Skin epidermis (tissue), 12 donors: ENCODE measurements around the gene NIPAL3.
"Not testable (repeated sequence)": the region's sequence is repeated elsewhere in the genome, so short reads cannot be mapped to it uniquely, and the experiment has no call there.

Source experiments
- H3K27ac ChIP-seq, 21 experiments: fragments of 200-600 bp; sonication (generic) in 11 of 21; one replicate each; pipeline ENCODE4 v1.5.0; 2020; ENCODE audit warnings: mild to moderate bottlenecking in 3 of 21, inconsistent platforms in 2 of 21, moderate library complexity in 2 of 21
- H3K4me3 ChIP-seq, 7 experiments: fragments of 200-600 bp; sonication (generic) in 2 of 7; one replicate each; pipeline ENCODE4 v1.5.0; 2020; ENCODE audit warnings: inconsistent platforms in 2 of 7, mild to moderate bottlenecking in 2 of 7, moderate library complexity in 1 of 7

NIPAL3 gene

DNA sequence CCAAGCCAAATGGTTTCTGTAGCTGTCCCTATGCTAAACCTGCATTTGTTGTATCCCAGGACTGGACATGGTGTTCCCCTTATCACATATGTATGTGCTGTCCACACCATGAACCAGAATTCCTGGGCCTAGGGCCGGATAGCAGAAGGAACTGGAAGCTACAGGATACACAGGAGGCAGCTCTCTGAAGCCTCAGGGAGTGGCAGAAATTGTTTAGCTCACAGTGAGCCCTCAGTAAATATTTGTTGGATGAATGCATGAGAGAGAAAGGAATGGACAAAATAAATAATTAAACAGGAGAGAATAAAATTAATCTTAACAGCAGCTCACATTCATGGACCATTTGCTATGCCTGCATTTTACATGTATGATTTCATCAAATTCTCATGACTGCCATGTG, 2.1 kb downstream of the NIPAL3 start:
- H3K4me3 ChIP-seq, result no peak overlapping the region
- peak overlapping the region in 6 of 21 experiments; percentile 60 to 82 (median 74) for H3K27ac ChIP-seq

DNA sequence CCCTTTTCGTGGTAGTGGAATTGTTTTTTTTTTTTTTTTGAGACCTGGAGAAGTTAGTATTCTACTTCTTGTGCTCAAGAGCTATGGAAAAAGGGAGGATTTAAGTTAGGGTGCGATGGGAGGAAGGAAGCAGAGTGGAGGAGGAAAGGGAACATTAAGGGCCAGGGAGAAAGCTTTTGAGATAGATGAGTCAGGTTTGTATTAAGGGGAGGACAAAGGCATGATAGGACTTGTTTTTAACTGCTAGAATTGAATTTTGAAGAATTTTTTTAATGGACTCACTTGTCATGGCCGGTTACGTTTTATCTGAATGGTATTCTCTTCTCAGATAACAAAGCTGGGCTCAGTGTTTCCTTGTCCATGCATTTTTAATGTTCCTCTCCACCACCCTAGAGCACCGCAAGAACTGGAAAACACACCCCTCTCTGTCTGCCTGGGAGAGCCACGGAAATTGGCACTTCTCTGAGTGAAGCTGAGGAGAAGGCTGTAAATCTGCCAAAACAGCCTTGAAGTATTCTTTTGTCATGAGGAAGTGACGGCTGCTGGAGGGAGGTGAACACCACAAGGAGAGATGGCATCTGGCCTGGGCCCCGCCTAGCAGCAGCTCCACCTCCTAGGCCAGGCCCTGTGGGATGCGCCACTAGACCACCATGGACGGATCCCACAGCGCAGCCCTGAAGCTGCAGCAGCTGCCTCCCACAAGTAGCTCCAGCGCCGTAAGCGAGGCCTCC, 3.5 kb downstream of the NIPAL3 start:
- no peak overlapping the region for H3K4me3 ChIP-seq
- H3K27ac ChIP-seq, result peak overlapping the region in 14 of 21 experiments; percentile 4 to 78 (median 64)

DNA sequence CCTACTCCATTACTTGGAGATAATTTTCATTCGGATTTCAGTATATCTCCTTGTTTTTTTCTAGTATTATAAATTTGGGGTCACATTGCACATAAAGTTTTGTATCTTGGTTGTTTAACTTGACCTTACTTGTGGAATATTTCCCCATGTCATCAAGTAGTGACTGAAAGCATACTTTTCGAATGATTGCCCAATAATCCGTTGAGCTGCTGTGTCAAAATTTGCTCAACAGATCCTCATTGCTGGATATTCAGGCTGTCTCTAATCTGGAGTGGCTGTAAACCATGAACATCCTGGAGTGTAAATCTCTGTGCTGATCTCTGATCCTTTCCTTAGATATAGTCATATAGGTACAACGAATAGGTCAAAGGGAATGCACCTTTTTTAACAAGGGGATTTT, 4.9 kb downstream of the NIPAL3 start:
- no peak overlapping the region for H3K27ac ChIP-seq
- H3K4me3 ChIP-seq, result no peak overlapping the region

DNA sequence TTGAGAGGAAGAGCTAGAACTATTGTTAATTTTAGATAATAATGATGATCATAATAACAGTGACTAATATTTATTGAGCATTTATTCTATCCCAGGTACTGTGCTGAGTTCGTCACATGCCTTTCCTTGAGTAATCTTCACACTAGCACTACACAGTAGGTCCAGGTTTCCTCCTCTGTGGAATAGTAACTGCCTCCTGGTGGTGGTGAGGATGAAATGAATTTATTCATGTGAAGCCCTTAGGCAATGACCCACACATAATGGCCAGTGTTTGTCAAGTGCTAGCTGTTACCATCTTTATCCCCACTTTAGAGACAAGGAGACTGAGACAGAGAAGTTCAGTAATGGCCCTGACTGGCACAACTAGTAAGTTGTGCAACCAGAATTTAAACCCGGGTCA, 5.9 kb downstream of the NIPAL3 start:
- no peak overlapping the region for H3K27ac ChIP-seq
- no peak overlapping the region for H3K4me3 ChIP-seq

DNA sequence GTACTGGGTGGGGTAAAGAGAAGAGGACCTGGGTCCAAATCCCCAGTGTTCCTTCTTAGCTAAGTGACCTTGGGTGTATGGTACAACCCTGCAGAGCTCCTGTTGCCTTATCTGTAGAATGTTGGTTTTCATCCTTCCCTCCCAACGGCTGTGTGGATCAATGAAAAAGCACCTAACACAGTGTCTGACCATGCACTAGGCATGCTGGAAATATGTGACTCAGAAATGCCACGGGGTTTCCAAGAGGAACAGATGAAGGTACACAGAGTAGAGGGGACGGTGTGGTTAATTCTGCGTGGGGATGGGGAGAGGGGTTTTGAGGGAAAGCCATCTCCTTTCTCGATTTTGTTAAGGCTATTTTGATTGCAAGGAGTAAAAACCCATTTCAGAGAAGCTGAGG, 8.6 kb downstream of the NIPAL3 start:
- Histone ChIP-seq H3K27ac (no peak overlapping the region), H3K4me3 (no peak overlapping the region)

DNA sequence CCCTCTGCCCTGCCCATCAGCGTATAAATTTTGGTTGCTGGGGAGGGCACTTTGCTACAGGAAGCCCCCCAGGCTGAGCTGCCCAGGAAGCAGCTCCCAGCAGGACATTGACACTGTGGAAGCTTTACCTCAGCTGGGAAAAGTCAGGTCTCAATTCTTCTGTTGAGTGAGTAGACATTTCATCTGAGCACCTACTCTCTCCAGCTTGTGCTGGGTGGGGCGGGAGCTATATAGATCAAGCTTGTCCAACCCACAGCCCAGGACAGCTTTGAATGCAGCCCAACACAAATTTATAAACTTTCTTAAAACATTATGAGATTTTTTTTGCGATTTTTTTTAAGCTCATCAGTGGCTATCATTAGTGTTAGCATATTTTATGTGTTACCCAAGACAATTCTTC, 9.4 kb downstream of the NIPAL3 start:
- no peak overlapping the region for H3K4me3 ChIP-seq
- H3K27ac ChIP-seq, result no peak overlapping the region

DNA sequence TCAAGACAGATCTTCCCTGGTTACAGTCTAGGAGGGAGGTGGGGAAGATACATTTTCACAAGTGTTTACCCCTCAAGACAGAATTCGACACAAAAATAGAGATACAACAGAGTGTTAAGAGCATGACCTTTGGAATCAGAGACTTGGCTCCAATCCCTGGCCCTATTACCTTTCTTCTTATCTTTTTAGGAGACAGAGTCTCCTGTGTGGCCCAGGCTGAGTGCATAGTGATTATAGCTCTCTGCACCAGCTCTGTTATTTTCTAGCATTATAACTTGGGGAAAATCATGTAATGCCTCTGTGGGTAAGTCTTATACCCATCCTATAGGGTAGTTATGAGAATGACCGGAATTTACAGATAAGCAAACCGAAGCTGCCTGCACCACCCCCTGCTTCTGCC, 9.8 kb downstream of the NIPAL3 start:
- no peak overlapping the region for H3K4me3 ChIP-seq

DNA sequence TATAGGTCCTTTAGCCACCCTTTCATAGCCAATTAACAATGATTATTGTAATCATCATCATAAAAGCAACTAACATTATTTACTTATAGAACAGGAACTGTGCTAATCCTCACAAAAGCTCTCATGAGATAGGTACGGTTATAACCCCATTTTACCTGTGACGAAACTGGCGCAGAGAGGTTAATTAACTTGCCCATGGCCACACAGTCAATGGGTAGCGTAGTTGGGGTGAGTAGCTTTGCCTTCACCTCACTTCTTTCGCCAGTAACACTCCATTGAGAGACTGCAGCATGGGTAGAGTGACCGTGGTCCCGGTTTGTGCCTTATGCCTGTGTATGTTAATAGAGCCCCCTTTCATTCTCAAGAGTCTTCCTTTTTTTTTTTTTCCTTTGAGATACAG, 10.3 kb downstream of the NIPAL3 start:
- Histone ChIP-seq H3K4me3 (no peak overlapping the region), H3K27ac (no peak overlapping the region)

More for the DNA sequence above, 9.8 kb downstream of the NIPAL3 start:
- no peak overlapping the region for H3K27ac ChIP-seq

DNA sequence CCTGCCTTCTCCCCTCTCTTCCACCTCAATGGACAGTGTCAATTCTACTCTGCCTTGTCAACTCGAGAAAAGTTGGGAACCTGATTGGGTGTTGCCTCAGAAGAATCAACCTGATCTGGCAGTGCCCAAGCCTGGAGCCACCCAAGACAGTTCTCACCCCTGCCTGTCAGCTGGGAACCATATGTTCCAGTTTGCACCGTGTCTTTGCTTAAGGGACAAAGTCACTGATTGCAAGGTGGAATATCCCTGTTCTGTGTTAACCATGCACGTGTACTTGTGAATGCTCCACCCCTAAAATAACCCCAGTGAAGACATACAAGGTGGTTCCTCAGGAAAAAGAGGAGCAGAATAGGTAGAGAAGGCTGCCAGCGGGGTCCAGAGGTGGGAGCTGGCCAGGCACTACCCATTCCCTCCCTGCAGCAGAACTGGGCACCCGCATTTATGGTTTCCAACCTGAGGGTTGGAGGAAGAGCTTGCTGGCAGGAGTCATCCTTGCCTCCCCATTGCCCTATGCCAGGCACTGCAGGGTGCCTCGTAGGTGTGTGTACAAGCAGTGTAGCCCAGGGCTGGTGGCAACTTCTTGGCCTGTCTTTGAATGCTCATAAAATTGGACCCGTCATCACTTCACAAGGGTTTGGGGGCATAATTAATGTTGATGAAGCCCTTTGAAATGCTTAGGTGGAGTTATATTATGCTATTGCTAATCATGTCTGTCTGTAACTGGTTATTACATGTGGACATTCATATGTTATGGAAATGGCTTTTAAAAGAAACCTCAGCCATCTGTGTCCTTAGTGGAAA, 11.3 kb downstream of the NIPAL3 start:
- no peak overlapping the region for H3K27ac ChIP-seq
- no peak overlapping the region for H3K4me3 ChIP-seq

DNA sequence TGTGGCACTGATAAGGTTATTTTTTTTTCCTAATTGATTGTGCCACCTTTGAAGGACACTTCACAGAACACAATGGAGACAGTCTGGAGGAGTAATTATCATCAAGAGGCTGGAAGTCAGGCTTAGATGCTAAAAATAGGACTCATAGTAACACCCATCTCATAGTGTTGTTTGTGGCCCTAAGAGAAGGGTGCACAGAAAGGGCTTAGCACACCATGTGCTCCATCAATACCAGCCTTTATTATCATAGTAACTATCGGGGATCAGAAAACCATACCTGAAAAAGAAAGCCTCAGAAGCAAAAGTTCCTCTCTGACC, 11.9 kb downstream of the NIPAL3 start:
- Histone ChIP-seq H3K27ac (no peak overlapping the region), H3K4me3 (no peak overlapping the region)

DNA sequence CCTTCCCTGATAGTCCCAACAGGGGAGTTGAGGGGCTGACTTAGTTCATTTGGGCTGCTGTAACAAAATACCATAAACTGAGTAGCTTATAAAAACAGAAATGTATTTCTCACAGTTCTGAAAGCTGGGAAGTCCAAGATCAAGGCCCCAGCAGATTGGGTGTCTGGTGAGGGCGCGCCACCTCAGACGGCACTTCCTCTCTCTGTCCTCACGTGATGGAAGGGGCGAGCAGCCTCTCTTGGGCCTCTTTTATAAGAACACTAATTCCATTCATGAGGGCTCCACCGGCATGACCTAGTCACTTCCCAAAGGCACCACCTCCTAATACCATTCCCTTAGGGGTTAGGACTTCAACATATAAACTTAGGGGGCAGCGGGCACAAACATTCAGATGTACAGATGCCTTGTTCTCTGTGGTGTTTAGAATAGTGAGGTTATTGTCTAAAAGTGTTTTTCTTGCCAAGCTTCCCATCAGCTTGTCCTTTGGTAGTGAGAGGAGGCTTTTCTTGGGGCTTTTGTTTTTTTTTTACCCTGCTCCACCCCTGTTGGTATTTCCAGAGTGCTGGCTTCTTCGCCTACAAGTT, 20.3 kb downstream of the NIPAL3 start:
- no peak overlapping the region for H3K4me3 ChIP-seq
- H3K27ac ChIP-seq, result peak overlapping the region in 1 of 21 experiments; percentile 36

DNA sequence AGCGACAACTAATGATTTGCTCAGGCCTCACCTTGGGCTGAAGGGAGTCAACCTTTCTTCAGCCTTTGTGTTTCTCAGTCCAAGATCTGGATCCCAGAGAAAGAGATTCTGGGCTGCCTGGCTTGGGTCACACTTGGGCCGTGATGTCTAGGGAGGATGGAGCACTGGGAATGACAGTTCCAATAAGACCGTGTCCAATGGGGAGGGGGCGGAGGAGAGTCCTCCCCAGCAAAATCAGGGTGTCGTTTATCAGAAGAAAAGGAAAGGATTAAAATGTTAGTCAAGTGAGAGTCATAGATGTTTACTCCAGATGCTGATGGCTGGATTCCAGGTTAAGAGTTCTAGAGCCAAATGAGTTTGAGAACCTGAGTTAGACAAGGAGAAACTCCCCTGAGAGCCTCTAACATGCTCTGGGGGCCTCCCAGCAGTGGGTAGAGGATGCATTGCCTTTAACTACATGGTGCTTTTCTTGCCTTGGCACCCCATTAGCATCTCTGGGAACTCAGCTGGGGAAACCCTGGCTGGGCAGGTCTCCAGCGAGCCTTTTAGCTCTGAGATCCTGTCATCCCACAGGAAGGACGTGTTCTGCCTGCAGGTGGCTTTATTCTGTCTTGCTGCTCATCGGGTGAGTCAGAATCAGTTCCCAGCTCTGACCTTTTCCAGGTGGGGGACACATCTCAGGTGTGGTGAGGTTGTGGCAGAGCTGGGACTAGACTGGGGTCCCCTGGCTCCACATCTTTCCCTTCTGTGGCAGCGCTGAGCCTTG, 22.2 kb downstream of the NIPAL3 start:
- Histone ChIP-seq H3K4me3 (no peak overlapping the region), H3K27ac (peak overlapping the region in 8 of 21 experiments; percentile 22 to 70 (median 58))

DNA sequence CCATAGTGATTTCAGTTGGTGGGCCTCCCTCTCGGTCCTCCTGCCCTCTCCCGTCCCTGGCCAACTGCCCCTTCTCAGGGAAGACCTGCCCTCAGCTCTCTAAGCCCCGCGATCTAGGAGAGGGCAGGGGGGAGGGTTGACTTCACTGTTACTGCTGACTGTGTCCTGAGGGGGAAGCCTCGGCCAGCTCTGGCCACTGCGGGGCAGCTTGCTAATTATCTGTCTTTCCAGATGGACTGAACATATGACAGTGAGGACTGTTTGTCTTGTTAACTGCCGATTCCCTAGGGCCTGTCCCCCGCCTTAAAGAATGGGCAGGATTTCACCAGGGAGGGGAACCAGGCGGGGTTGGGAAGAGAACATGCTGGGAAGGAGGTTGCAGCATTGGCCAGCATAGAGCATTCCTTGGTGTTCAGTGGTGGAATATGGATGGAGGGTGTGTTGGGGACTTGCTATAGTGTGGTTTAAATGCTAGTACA, 22.9 kb downstream of the NIPAL3 start:
- no peak overlapping the region for H3K4me3 ChIP-seq
- H3K27ac ChIP-seq, result peak overlapping the region in 8 of 21 experiments; percentile 22 to 70 (median 56)

DNA sequence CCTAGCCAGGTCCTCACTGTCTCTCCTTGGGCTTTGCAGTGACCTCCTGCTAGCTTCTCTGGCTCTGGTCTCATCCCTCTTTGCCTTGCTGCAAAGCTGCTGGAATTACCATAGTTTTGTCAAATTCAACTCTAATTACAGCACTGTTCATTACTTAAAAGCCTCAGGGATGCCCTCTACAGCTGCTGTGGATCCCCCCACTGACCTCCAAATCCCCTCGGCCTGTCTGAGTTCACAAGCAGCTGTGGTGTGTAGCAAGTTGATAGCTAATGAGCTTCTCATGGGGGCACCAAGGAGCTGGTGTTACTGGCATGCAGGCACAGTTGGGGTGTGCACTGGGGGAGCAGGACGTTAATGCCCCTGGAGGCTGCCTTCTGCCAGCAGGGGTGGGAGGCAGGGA, 24.8 kb downstream of the NIPAL3 start:
- Histone ChIP-seq H3K4me3 (no peak overlapping the region), H3K27ac (peak overlapping the region in 1 of 21 experiments; percentile 54)

DNA sequence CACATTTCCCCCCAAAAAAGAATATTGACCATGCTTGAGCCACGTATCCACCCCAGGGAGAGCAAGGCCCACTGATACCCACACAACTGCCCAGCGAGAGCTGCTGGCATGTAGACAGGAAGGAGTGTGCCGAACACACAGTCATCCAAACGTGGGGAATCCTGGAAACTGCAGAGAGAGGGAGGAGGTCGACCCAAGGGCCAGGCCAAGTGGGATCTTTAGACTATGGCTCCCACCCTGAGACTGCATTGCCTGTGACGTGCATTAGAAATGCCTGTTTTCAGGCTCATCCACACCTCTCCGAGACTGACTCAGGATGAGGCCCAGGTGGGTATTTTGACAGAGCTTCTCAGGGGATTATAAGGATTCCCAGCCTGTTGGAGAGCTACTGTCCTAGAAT, 25.9 kb downstream of the NIPAL3 start:
- H3K27ac ChIP-seq, result peak overlapping the region in 4 of 21 experiments; percentile 10 to 54 (median 19)
- no peak overlapping the region for H3K4me3 ChIP-seq

DNA sequence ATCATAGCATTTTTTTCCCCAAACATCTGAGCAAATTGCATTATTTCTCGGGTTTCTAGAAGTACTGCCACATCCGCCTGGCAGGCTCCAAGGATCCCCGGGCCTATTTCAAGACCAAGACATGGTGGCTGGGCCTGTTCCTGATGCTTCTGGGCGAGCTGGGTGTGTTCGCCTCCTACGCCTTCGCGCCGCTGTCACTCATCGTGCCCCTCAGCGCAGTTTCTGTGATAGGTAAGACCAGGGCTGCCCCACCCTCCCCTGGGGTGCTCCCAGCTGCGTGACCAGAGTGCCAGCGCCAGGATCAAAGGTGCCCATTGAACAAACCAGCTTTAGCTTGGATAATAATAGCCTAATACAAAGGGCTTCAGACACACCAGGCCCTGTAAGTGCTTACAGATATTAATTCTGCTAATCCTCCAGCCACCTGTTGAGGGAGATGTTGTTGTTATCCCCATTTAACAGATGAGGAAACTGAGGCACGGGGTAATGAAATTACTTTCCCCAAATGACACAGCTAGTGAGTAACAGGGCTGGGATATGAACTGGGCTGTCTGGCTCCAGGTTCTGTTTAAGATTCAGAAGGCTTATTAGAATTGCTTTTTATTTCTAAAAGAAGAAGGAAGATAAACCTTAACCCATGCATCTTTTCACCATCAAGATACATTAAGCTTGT, 26.5 kb downstream of the NIPAL3 start:
- Histone ChIP-seq H3K27ac (peak overlapping the region in 4 of 21 experiments; percentile 27 to 54 (median 36)), H3K4me3 (no peak overlapping the region)

DNA sequence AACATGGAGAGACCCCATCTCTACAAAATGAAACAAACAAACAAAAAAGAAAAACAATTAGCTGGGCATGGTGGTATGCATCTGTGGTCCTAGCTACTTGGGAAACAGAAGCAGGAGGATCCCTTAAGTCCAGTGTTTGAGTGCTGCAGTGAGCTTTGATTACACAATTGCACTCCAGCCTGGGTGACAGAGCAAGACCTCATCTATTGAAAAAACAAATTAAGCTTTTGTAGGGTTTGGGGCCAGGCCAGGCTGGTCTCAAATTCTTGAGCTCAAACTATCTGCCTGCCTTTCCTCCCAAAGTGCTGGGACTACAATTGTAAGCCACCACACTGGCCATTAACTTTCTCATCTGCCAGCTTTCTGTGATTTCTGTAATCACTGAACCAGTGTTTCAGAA, 27.2 kb downstream of the NIPAL3 start:
- Histone ChIP-seq H3K27ac (peak overlapping the region in 1 of 21 experiments; percentile 27), H3K4me3 (no peak overlapping the region)

DNA sequence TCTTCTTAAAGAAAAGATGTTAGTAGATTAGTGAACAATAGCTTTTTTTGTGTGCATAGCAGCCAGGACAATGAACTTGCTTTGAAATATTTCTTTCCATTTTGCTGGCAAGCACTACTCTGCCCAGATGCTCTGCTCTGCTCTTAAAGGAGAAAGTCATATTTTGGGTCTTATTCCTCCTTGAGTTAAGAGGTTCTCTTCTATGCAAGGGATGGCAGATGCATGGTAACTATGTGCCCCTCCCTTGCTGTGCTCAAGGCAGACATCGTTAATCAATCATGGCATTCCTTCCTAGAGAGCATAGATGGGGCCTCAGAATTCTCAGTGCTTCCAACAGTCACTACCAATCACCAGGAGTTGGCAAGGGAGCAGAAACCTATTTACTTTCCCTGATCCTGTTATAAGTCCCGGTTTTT, 27.6 kb downstream of the NIPAL3 start:
- no peak overlapping the region for H3K4me3 ChIP-seq
- H3K27ac ChIP-seq, result peak overlapping the region in 1 of 21 experiments; percentile 27

DNA sequence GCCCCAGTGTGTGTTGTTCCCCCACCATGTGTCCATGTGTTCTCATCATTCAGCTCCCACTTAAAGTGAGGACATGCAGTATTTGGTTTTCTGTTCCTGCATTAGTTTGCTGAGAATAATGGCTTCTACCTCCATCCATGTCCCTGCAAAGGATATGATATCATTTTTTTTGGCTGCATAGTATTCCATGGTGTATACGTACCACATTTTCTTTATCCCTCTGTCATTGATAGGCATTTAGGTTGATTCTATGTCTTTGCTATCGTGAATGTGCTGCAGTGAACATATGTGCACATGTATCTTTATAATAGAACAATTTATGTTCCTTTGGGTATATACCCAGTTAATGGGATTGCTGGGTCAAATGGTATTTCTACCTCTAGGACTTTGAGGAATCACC, 30.8 kb downstream of the NIPAL3 start:
- not testable (repeated sequence) for H3K27ac ChIP-seq, H3K4me3 ChIP-seq
